T47D (cell line): ENCODE measurements around the gene UBR4.
"Not testable (repeated sequence)": the region's sequence is repeated elsewhere in the genome, so short reads cannot be mapped to it uniquely, and the experiment has no call there.

Source experiments
- DNase-seq, 2 experiments: peaks; one replicate each; pipeline versions ENCODE4 v3.0.0 to v3.0.0-alpha.2; 2011 to 2012; ENCODE audit warnings: low read depth in 1 of 2, low spot score in 1 of 2
- JUND ChIP-seq: IDR thresholded peaks from 2 replicates; pipeline ENCODE4 v1.6.1; 2012; ENCODE audit warnings: low read depth
- in situ Hi-C: cut with HindIII; loops from 2 replicates; pipeline ENCODE4 v1.10.0; 2016; ENCODE audit warnings: low sequenced_read_pairs, low pct_unique_long_range_greater_than_20kb

Gene UBR4

GRCh38 chr1:19232524-19232846 lies 22.4 kb upstream of the UBR4 start:
- TF ChIP-seq JUND = no peak
- in situ Hi-C loops = no loop called here

GRCh38 chr1:19231736-19232523 lies 21.9 kb upstream of the UBR4 start:
- in situ Hi-C loops = not testable (repeated sequence)

More at GRCh38 chr1:19232524-19232846, 22.4 kb upstream of the UBR4 start:
- DNase-seq = peak in 1 of 2 experiments; percentile 25

GRCh38 chr1:19229828-19230325 lies 19.8 kb upstream of the UBR4 start:
- in situ Hi-C loops = no loop called here
- TF ChIP-seq JUND = no peak
- DNase-seq = no peak

More at GRCh38 chr1:19231736-19232523, 21.9 kb upstream of the UBR4 start:
- DNase-seq = not testable (repeated sequence)

- in situ Hi-C loops = no loop called here
These were observed 19.2 kb upstream of the UBR4 start for GRCh38 chr1:19229229-19229628.

GRCh38 chr1:19222979-19223824 lies 13.1 kb upstream of the UBR4 start:
- DNase-seq = no peak
- in situ Hi-C loops = no loop called here
- TF ChIP-seq JUND = no peak

More at GRCh38 chr1:19229229-19229628, 19.2 kb upstream of the UBR4 start:
- no peak for DNase-seq
- TF ChIP-seq JUND = no peak

- in situ Hi-C loops = no loop called here
- TF ChIP-seq JUND = no peak
- no peak for DNase-seq
These were observed 12.5 kb upstream of the UBR4 start for GRCh38 chr1:19222573-19222972.

GRCh38 chr1:19220991-19221390 lies 10.9 kb upstream of the UBR4 start:
- no peak for TF ChIP-seq JUND
- in situ Hi-C loops = no loop called here
- no peak for DNase-seq

GRCh38 chr1:19220080-19220846 lies 10.2 kb upstream of the UBR4 start:
- no peak for DNase-seq
- in situ Hi-C loops = no loop called here
- no peak for TF ChIP-seq JUND

- TF ChIP-seq JUND = no peak
- no peak for DNase-seq
- in situ Hi-C loops = no loop called here
These were observed 9.4 kb upstream of the UBR4 start for GRCh38 chr1:19219451-19219850.

GRCh38 chr1:19216585-19216984 lies 6.5 kb upstream of the UBR4 start:
- in situ Hi-C loops, DNase-seq: not testable (repeated sequence)

GRCh38 chr1:19213580-19213979 lies 3.5 kb upstream of the UBR4 start:
- no peak for DNase-seq
- TF ChIP-seq JUND = no peak
- in situ Hi-C loops = no loop called here

GRCh38 chr1:19212167-19212566 lies 2.1 kb upstream of the UBR4 start:
- no peak for DNase-seq
- in situ Hi-C loops = no loop called here
- TF ChIP-seq JUND = no peak
